AG04450 (cell line): ENCODE data around the gene CENPP. TPM values are rescaled to one million over a fixed set of nuclear protein-coding genes. Genes with fewer than 3 reads are reported as not detected.

Experiments
- CTCF ChIA-PET: fragments of 300-600, 350-600 bp; formaldehyde crosslinking; extraction: SDS; loops from one replicate; lab custom pipeline; 2022; ENCODE audit warnings: antibody characterized with exemption, inconsistent platforms; lab: Charles Lee
- POLR2A ChIA-PET: fragments of 350-600 bp; formaldehyde crosslinking; extraction: SDS; loops from one replicate; lab custom pipeline; 2021; ENCODE audit warnings: antibody characterized with exemption, inconsistent platforms; lab: Yijun Ruan, JAX
- DNase-seq: peaks from one replicate; pipeline ENCODE4 v3.0.0-alpha.2; 2011; ENCODE audit warnings: low read depth, low spot score
- H3K27ac ChIP-seq: one replicate; pipeline ENCODE4 v1.5.1; 2012; ENCODE audit warnings: low read depth, low read length, control low read depth
- H3K27me3 ChIP-seq: one replicate; pipeline ENCODE4 v1.6.0; 2012; ENCODE audit warnings: low read length; ENCODE audit not compliant: control insufficient read depth, insufficient read depth
- H3K4me3 ChIP-seq: 2 replicates; pipeline ENCODE4 v1.5.1; 2011; ENCODE audit warnings: mild to moderate bottlenecking, low read depth, low read length, control low read depth
- H3K9me3 ChIP-seq: 2 replicates; pipeline ENCODE4 v1.5.1; 2012; ENCODE audit warnings: low read length; ENCODE audit not compliant: control insufficient read depth, insufficient read depth
- polyA plus RNA-seq: library from polyadenylated mRNA; depleted of rRNA; stranded (reverse); fragments of >200 nt; gene quantifications from 2 replicates; pipeline ENCODE4 v1.2.3, GENCODE V29; 2011
- TF ChIP-seq, protein P1 (sequence below): IDR thresholded peaks from 2 replicates; pipeline ENCODE4 v1.5.1; 2011; ENCODE audit warnings: low read depth, low read length, control low read depth, inconsistent platforms

The CENPP gene
- polyA plus RNA-seq, 1 experiment = 4.4 TPM

DNA sequence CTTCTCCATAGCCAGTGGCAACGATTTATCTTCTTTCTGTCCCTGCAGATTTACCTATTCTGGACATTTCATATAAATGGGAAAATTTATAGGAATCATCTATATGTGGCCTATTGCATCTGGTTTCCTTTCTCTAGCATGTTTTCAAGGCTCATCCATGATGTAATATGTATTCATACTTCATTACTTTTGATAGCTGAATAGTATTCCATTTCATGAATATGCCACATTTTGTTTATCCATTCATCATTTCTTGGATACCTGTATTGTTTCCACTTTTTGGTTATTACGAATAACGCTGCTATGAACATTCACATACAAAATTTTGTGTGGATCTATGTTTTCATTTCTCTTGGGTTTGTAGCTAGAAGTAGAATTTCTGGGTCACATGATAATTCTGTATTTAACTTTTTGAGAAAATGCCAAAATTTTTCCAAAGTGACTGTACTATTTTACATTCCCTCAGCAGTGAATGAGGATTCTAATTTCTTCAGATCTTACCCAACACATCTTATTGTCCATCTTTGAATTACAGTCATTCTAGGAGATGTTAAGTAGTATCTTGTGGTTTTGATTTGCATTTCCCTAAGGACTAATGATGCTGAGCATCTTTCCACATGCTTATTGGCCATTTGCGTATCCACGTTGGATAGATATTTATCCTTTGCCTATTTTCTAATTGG lies 35.9 kb upstream of the CENPP start:
- Histone ChIP-seq H3K27me3 (no peaks in the 10 kb centered on the region), H3K27ac (no peak overlapping the region), H3K4me3 (no peak overlapping the region), H3K9me3 (no peaks in the 10 kb centered on the region)
- CTCF ChIA-PET = interaction anchor here (0.6 to 3.9 kb wide), 4 partner anchors 11 to 156 kb away, joined by 3 to 35 read pairs (median 4); no protein-coding TSS in a partner anchor
- no peak for DNase-seq
- TF ChIP-seq, protein P1, sequence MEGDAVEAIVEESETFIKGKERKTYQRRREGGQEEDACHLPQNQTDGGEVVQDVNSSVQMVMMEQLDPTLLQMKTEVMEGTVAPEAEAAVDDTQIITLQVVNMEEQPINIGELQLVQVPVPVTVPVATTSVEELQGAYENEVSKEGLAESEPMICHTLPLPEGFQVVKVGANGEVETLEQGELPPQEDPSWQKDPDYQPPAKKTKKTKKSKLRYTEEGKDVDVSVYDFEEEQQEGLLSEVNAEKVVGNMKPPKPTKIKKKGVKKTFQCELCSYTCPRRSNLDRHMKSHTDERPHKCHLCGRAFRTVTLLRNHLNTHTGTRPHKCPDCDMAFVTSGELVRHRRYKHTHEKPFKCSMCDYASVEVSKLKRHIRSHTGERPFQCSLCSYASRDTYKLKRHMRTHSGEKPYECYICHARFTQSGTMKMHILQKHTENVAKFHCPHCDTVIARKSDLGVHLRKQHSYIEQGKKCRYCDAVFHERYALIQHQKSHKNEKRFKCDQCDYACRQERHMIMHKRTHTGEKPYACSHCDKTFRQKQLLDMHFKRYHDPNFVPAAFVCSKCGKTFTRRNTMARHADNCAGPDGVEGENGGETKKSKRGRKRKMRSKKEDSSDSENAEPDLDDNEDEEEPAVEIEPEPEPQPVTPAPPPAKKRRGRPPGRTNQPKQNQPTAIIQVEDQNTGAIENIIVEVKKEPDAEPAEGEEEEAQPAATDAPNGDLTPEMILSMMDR = no peak
- POLR2A ChIA-PET = no interaction called here

DNA sequence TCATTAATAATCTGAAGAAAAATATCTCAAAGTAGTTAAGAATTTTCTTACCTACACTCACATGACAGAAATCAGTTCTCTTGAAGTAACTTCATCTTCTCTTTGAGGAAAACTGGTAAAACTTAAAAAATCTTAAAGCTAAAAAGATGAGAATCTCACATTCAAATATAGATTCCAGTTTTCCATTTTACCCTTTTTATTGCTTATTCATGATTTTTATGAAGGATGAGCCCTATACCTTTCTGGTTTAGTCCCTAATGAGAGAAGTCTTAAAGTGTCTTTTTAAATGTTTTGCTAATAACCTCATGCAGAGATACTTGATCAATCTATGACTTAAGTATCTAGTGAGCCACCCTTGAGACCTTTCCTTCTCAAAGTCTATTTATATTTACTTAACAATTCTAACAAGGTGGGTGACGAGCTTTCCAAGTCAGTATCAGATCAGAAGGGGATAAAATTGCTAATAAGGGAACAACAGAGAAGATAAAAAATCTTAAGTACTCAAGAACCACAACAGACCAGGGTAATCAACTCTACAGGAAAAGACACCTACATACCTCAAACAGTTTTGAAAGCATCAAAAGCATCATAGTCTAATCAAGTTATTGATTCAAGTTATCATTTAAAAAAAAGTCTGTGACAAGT lies 34.8 kb upstream of the CENPP start:
- TF ChIP-seq, protein P1 = no peak
- ChIA-PET POLR2A (interaction anchor here (1.9 kb wide), 1 partner anchor 45 kb away, joined by 8 read pairs; no protein-coding TSS in a partner anchor), CTCF (interaction anchor here (0.7 to 3.9 kb wide), 4 partner anchors 41 to 151 kb away, joined by 3 to 35 read pairs (median 5); no protein-coding TSS in a partner anchor)
- Histone ChIP-seq H3K27ac (no peak overlapping the region), H3K4me3 (peak overlapping the region; percentile 14; the same call in 1 of the 2 replicates), H3K27me3 (no peaks in the 10 kb centered on the region), H3K9me3 (no peaks in the 10 kb centered on the region)
- no peak for DNase-seq

DNA sequence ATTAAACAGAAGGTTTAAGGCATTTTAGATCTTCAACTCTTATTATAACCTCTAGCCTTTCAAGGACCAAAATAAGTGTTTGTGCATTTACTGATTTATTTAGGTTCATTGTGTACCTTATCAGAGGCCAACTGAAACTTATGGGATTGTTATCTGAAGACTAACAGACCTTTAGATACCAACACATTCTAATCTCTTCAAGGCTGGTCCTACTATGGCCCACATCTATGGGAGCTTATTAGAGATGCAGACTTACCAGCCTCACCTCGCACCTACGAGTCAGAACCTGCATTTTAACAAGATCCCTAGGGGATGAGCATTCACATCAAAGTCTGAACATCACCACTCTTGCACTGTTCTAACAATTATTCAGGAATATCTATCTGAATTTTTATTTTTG lies 34.2 kb upstream of the CENPP start:
- TF ChIP-seq, protein P1 = no peak
- H3K4me3 ChIP-seq = peak overlapping the region; percentile 88
- ChIA-PET POLR2A (interaction anchor here (0.6 to 1.9 kb wide), 5 partner anchors 14 to 153 kb away, joined by 3 to 8 read pairs (median 4); no protein-coding TSS in a partner anchor), CTCF (interaction anchor here (0.6 to 3.9 kb wide), 6 partner anchors 34 to 157 kb away, joined by 3 to 35 read pairs (median 4); partner anchors contain the start of gene NOL8)
- no peaks in the 10 kb centered on the region for H3K27me3 ChIP-seq
- H3K9me3 ChIP-seq = no peaks in the 10 kb centered on the region
- no peak for DNase-seq
- no peak overlapping the region for H3K27ac ChIP-seq

DNA sequence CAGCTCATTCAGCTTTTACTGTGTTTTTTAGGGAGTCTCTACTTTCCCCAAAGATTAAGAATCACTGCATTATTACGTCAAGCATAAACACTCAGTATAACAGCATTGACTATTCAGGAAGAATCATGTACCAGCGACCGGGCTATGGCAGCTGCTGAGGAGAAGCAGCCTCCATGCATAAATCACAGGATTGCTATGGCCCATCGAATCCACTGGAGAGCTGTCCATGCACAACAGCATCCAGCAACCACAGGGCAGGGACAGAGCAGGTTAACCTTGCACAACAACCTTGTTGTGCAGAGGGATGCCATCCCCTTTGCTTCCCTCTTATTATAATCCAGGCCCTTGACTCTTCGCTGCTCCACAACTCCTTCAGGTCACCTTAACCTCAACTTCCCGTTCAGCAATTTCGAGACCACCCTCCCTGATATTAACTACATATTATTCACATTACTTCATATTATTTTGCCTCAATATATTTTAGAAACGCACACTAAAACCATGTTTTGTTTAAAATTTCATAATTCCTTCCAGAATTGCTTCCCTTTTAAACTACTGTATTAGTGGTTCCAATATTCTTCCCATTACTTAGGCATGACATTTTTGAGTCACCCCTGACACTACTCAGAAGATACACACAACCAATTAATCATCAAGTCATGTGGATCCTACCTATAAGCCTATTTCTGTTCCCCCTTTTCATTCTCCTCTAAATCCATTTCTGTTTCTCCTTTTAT lies 33.2 kb upstream of the CENPP start:
- H3K4me3 ChIP-seq = peak overlapping the region; percentile 88
- DNase-seq = no peak
- TF ChIP-seq, protein P1 = no peak
- ChIA-PET POLR2A (interaction anchor here (0.9 to 1.9 kb wide), 3 partner anchors 15 to 154 kb away, joined by 3 to 8 read pairs (median 4); no protein-coding TSS in a partner anchor), CTCF (interaction anchor here (0.8 to 3.9 kb wide), 4 partner anchors 14 to 158 kb away, joined by 3 to 35 read pairs (median 4); no protein-coding TSS in a partner anchor)
- no peak overlapping the region for H3K27ac ChIP-seq
- H3K9me3 ChIP-seq = no peaks in the 10 kb centered on the region
- no peaks in the 10 kb centered on the region for H3K27me3 ChIP-seq
